ENCODE results near the gene OR2AG2.

OR2AG2 gene

DNA sequence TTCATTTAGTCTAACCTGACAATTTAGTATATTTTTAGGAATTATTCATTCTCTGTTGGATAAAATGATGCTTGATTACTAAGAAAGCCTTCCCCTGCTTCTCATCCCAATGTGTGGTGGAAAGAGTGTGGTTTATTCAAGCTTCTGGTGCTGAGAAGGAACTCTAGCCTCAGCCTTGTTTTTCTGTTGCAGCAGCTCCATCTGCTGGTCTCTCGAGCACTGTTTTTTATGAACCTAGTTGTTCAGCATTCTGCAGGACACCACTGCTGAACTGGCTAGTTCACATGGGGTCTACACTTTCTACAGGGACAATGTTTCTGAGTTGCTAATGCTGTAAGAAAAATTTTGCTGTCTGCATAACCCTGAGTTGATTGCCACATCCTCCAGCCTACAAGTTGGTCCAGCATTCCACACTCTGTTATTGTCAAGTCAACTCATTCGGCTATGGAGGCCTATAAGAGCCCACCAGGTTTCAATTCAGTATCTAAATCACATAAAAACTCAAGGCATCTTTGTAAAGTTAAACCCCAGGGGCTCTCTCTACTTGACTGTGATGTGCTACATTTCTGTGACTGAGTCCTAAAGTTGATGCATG lies 14.3 kb downstream of the OR2AG2 start:
- in situ Hi-C loops (cut with HindIII; ENCODE audit: low sequenced_read_pairs) = no loop called here
- no peak overlapping the region for H3K4me3 ChIP-seq (ENCODE audit: low read depth, low read length)
- peak; percentile 37 for DNase-seq (ENCODE audit: low read depth)
- TF ChIP-seq, protein P1, sequence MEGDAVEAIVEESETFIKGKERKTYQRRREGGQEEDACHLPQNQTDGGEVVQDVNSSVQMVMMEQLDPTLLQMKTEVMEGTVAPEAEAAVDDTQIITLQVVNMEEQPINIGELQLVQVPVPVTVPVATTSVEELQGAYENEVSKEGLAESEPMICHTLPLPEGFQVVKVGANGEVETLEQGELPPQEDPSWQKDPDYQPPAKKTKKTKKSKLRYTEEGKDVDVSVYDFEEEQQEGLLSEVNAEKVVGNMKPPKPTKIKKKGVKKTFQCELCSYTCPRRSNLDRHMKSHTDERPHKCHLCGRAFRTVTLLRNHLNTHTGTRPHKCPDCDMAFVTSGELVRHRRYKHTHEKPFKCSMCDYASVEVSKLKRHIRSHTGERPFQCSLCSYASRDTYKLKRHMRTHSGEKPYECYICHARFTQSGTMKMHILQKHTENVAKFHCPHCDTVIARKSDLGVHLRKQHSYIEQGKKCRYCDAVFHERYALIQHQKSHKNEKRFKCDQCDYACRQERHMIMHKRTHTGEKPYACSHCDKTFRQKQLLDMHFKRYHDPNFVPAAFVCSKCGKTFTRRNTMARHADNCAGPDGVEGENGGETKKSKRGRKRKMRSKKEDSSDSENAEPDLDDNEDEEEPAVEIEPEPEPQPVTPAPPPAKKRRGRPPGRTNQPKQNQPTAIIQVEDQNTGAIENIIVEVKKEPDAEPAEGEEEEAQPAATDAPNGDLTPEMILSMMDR (IDR thresholded peaks at IDR 0.05; ENCODE audit: low read depth, low read length, missing control alignments) = peak; percentile 80

DNA sequence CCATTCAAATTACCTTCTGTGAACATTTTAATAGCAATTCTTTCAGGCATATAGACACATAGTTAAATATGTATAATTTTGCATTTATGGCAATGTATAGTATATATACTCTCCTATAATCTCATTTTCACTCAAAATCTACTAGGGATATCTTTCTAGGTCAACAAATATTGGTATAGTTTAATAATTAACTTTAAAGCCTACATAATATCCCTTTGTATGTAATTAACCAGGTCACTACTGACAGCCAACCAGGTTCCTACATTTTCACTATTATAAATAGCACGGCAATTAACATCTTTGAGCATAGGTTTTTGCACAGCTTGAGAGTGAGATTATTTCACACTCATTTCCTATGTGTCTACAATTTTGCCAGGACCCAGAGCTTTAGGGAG lies 15.8 kb downstream of the OR2AG2 start:
- H3K4me3 ChIP-seq (ENCODE audit: low read depth, low read length) = no peak overlapping the region
- in situ Hi-C loops (cut with HindIII; ENCODE audit: low sequenced_read_pairs) = no loop called here
- TF ChIP-seq, protein P1 (IDR thresholded peaks at IDR 0.05; ENCODE audit: low read depth, low read length, missing control alignments) = no peak
- DNase-seq (ENCODE audit: low read depth) = no peak

DNA sequence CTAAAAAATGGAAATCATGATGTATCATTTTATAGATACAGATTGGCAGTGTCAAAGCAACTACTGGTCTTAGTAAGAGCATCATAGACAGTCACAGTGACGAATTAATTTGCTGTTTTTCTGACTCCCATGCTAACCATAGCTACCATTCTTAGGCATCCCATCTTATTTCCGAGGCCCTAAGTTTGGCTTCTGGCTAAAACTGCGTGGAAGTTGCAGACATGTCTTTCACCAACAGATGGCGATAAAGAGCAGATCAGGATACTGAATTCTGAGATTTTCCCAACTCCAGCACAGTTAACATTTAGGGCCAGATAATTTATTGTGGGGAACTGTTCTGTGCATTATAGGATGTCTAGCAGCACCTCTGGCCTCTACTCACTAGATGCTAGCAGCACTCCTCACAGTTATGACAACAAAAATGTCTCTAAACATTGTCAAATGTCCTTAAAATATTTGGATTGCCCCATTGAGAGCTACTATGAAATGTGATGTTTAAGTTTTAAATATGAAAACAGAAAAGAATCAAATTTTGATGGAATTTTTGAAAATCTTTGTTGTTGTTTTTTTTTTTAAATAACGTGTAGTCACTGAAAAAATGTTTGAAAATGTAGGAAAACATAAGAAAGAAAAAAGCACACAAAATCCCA lies 16.3 kb downstream of the OR2AG2 start:
- DNase-seq (ENCODE audit: low read depth) = no peak
- TF ChIP-seq, protein P1 (IDR thresholded peaks at IDR 0.05; ENCODE audit: low read depth, low read length, missing control alignments) = peak; percentile 95
- no peak overlapping the region for H3K4me3 ChIP-seq (ENCODE audit: low read depth, low read length)
- in situ Hi-C loops (cut with HindIII; ENCODE audit: low sequenced_read_pairs) = no loop called here

DNA sequence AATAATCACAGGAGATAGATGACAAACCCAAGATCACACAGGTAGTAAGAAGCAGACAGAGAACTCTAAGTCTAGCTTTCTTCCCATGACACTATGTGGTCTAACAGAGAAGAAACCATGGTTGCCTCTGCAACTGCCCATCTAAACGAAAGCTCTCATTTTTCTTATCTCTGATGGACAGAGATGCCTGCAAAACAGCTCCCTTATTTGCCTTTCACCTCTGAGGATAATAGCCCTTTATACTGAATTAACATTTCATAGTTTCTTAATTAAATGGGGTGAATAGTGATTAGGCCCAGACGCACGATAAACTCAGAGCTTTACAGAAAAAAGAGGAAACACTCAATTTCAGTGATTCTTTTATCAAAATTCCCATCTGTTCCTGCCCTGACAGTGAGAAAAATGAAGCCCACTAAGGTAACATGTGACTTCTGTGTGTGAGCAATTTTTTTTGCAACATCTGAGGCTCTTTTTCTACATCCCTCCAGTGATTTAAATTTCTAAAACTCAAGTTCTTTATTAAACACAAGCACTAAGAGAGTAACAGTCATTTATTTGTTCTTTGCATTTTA lies 24.6 kb downstream of the OR2AG2 start:
- in situ Hi-C loops (cut with HindIII; ENCODE audit: low sequenced_read_pairs) = no loop called here
- TF ChIP-seq, protein P1 (IDR thresholded peaks at IDR 0.05; ENCODE audit: low read depth, low read length, missing control alignments) = no peak
- DNase-seq (ENCODE audit: low read depth) = no peak
- no peak overlapping the region for H3K4me3 ChIP-seq (ENCODE audit: low read depth, low read length)

DNA sequence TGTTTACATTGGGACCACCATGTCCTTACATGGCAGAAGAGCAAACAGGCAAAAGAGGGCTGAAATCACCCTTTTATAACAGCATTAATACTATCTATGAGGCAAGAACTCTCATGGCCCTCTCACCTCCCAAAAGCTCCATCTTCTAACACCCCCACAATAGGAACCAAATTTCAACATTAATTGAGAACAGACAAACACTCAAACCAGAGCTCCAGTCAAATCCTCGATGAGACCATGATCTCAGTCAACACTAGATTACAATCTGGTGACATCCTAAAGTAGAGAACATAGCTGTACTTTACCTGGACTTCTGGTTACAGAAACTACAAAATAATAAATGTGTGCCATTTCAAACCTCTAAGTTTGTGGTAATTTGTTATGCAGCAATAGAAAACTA lies 25.1 kb downstream of the OR2AG2 start:
- TF ChIP-seq, protein P1 (IDR thresholded peaks at IDR 0.05; ENCODE audit: low read depth, low read length, missing control alignments) = no peak
- DNase-seq (ENCODE audit: low read depth) = no peak
- in situ Hi-C loops (cut with HindIII; ENCODE audit: low sequenced_read_pairs) = no loop called here
- no peak overlapping the region for H3K4me3 ChIP-seq (ENCODE audit: low read depth, low read length)

DNA sequence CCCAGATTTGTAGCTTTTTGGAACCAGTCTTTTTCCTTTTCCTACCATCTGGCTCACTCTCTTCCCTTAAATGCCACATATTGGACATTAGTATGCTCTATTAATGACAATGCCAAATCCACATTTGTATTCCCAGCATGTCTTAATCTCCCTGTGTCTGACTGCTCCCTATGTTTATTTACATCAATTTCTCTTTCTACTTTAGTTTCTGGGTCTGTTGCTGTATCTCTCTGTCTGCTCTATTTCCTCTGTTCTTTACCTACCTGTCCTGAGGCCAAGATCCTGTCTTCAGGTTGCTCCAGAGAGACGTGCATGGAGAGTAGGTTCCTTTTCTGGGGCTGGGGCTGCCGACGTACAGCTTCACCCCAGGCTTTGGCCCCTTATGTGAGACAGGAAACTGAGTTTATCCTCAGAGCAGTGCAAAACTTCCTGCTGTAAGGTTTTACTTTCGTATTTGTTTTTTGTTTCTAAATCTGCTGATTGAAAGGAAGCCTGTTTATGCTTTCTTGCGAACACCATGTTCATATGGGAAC lies 25.6 kb downstream of the OR2AG2 start:
- no peak overlapping the region for H3K4me3 ChIP-seq (ENCODE audit: low read depth, low read length)
- DNase-seq (ENCODE audit: low read depth) = no peak

More for the DNA sequence above, 25.6 kb downstream of the OR2AG2 start:
- TF ChIP-seq, protein P1 (IDR thresholded peaks at IDR 0.05; ENCODE audit: low read depth, low read length, missing control alignments) = no peak
- in situ Hi-C loops (cut with HindIII; ENCODE audit: low sequenced_read_pairs) = no loop called here

Data from astrocyte of the cerebellum (primary cell).